Tongue (tissue), 2 donors: ENCODE results near the gene PHACTR3. TPM values are rescaled to one million over a fixed set of nuclear protein-coding genes. Genes with fewer than 3 reads are reported as not detected.

Experiments
- DNase-seq: peaks from one replicate; pipeline ENCODE4 v3.0.0-alpha.2; 2015
- total RNA-seq: library from RNA; depleted of rRNA; stranded (reverse); fragments of >200 nt; gene quantifications from one replicate; pipeline ENCODE4 v1.2.3, GENCODE V29; 2014

Gene PHACTR3
- total RNA-seq, 1 donor from 2014 or later: 8.5 TPM

DNA sequence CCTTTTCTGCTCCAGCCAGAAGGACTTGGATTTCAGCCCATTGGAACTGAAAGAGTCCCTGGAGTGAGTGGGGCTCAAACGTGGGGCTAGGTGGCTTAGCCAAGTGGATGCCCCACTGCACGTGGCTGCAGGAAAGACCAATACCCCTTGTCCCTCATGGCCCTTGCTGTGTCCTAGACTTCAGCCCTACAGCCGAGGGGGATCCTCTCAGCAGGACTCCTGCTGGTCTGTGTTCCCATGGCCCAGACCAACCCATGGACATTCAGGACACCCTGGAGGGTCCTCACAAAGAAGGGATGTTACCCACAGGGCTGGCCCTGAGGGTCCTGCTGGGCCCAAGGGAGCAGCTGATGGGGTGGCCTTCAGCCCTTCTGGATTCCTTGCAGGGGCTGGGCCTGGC lies 30.0 kb upstream of the PHACTR3 start:
- no peak for DNase-seq

DNA sequence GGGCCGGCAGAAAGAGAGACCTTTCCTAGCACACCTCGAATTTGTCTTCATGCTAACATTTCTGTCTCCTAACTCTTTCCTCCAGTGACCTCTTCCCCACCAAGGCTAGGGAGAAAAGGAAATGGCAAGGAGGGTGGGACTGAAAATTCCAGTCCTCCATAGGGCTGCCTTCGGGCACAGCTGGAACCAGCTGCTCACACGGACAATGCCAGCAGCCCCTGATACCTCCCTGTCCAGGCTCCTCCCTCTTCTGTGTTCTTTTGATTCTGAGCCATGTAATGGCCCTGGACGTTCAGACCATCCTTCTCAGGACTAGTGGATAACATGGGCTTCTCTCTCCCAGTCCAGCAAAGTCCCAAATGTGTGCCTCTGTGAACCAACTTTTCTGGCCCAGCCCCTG lies 29.1 kb upstream of the PHACTR3 start:
- DNase-seq: peak; percentile 84

DNA sequence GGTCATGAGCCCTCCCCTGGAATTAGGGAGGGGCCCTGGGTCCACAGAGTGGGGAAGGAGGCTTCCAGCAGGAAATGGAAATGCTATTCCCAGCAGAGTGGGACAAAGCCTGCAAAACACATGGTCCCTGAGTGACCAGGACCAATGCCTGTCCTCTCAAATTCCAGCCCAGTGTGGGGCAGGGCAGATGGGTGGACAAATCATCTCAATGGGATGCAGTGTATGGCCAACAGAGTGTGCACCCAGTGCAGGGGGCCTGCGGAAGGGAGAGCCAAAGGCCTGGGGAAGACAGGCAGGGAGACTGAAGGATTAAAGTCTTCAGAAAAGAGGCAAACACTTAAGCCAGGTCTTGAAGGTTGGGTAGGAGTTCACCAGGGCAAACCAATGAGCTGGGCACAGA lies 28.7 kb upstream of the PHACTR3 start:
- no peak for DNase-seq

DNA sequence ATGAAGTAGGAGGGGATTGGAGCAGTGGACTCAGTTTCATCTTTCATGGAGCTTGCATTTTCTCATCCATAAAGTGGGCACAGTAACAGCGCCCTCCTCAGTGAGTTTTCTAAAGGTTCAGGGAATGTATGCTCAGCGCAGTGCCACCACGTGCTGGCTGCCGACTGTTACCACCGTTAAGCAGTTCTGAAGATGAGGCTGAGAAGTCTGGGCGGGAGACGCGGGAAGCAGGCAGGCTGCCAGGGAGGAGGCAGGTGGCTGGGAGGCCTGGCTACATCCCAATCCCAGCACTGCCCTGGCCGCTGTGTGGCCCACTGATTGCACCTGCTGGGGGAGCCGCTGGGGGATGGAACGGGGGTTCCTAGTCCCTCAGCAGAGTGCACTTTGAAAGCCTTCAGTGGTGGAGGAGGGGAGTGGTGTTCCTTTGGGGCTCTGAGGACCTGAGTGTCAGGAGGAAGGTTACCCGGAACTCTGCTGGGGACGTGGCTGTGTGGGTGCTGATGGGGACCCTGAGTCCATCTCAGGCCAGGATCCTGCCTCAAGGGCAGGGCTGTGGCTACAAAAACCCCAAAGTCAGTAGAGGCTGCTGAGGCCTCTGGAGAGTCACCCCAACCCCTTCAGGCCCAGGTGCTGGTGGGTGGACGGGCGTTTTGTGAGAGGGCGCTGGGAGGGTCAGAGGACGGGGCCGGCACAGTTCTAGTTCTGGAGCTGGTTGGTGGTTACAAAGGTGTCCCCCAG lies 28.0 kb upstream of the PHACTR3 start:
- DNase-seq: peak; percentile 69

DNA sequence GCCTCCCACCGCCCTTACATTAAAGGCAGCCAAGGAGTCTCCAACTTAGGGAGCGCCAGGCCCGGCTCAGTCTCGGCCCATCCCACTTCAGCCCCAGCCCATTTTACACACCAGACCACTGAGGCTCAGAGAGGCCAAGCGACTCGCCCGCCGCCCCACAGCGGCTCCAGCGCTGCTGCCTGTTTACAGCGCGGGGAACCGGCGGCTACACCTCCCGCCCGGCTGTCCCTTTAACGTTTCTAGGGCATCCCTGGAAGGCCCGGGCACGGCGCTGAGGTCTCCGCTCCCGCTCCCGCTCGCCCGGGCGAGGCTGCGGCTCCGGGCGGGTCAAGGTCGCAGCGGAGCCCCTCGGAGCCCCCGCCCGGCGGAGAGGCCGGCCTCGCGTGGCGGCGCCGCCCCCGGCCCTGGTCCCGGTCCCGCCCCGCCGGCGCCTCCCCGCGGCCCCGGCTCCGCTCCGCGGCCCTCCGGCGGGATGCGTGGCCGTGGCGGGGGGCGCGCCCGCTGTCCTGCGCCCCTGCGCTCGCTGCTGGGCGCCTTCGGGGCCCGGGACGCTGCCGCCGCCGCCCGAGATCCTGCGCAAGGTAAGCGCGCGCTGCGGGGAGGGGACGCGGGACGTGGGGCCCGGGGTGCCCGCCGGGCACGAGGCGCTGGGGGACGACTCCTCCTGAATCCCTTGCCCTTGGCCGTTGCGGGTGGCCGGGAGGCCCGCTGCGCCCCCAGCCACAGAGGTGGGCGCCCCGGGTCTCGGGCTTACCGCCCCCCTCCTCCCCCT lies 27.1 kb upstream of the PHACTR3 start:
- DNase-seq: no peak

DNA sequence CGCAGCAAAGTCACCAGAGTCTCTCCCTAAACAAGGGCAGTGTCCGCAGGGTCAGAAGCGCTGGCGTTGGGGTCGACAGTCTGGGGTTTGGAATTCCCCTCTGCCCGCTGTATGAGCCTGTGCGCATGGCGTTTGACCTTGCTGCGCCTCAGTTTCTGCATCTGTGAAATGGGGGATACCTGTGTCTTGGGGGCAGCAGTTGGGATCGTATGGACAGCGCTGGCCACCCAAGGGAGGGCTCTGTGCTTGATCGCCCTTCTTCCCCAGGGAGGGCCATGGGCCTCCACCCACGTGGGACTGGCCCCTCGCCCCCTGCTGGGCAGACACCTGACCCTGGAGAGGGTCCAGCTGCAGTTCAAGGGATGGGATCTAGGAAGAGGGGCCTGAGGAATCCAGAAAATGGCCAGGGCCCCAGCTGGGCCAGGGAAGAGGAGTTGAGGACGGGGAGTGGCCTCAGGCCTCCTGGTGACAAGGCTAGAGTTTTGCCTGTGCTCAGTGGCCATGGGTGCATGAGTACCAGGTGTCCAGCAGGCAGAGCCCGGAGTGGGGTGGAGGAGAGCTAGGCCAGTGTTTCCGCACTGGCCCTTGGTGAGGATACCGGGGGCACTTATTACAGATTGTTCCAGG lies 26.4 kb upstream of the PHACTR3 start:
- DNase-seq: no peak

DNA sequence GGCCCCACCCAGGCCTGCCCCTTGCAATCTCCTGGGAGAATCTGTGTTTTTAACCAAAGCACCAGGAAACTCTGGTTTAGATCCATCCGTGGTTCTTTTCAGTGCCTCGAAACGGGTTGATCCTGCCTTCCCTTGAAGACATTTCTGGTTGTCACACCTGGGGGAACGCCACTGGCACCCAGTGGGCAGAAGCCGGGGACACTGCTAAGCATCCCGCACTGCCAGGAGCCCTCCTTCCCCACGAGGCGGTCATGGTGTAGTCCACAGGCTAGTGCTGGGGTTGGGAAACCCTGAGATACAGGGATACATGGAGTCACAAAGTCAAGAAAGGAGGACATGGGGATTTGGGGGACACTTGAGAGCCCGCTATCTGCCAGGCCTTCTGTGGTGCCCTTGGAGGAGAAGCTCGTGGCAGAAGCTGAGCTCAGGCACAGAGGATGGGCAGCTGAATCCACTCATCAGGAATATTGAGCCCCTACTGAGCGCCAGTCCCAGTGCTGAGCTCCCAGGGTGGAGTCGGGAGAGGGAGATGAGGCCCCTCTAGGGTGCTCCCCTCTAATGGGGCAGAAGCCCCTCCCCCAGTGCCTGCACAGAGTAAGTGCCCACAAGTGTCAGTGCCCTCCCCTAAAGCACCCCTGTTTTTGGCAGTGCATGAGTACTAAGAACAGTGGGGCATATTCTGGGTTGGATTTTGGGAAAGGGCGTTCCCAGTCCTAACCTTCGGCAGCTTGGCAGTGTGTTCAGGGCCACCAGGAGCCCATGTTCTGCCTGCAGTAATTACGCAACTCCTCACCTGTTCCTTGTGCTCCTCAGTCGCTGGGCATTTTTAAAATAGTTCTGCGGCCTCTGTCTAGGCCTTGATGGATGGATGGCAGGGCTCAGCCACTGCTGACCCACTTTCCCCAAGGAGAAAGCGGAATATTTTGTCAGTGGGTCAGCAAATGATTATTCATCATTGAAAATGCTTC lies 25.6 kb upstream of the PHACTR3 start:
- no peak for DNase-seq

DNA sequence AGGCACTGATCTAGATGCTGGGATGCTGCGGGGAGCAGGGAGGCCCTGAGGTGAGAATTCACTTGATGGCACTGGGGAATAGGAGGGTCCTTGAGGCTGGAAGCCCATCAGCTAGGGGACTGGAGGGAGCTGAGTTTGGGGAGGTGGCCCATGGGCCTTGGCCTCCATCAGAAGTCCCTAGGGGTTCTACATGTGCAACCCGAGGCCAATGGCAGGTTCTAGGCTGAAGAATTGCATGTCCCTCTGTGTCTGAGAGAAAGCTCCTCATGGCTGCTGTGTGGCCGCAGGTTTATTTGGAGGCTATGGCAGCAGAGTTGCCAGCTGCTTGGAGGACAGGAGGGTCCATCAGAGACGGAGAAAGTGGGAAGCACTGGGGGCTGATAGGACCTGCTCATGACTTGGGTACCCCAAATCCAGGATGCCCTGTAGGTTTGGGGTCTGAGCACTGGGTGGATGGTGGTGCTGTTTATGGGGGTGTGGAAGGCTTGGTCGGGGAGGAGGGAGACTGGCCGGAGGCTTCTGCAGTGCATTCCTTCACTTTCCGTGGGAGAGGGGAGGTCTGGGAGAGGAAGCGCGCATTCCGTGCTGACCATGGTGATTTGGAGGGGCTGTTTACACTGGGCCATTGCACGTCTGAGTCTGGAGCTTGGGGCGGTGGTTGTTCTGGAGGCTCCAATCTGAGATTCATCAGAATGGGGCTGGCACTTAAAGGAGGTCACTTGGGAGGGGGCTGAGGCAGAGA lies 24.8 kb upstream of the PHACTR3 start:
- no peak for DNase-seq

DNA sequence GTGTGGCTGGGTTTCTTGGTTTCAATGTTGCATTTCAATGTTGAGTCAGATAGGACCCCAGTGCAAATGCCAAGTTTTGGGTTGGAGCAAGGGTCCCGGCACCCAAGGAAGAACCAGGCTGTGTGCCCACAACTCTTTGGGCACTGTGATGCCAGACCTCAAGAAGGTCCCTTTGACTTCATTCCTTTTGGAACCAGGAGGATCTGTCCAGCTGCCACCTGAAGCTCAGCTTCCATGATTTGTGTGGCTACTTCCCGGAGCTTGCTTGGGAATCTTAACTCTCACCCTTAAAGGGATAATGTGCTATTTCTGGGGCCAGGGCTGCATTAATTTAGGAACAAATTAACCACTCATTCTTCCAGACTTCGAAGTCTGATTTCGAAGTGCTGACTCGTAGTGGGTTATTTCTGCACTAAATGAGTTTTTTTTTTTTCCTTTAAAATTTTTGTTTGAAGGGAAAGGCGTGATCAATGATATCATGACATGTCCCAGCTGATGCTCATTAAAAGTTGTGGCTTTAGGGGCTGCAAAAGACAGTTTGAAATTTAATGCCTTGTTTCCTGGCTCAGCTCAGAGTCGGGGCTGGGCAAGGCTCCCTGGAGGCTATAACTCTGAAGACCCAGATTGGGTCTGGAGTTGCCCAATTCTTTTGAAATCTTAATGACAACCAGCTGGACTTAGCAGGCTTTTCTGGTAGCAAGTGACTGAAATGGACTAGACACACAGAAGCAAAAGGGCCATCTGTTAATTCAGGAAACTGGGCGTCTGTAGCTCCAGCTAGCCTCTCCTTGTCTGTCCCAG lies 24.0 kb upstream of the PHACTR3 start:
- DNase-seq: no peak

DNA sequence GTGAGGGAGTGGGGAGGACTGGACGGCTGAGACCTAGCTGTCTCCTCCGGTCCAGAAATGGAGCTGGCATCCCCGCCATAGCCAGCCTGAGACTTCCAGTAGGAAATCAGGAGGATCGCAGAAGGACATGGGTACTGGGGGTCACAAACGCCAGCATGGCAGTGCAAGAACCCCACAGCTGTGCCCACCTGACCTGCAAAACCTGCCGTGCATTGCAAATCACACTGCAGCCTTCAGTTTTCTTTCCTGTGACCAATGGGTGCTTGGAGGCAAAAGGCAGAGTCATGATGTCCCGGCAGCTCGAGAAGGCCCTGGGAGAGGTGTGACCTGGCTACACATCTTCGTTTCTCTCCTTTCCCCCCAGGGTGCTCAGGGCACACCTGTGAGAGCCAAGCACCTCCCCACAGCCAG lies 23.3 kb upstream of the PHACTR3 start:
- no peak for DNase-seq

DNA sequence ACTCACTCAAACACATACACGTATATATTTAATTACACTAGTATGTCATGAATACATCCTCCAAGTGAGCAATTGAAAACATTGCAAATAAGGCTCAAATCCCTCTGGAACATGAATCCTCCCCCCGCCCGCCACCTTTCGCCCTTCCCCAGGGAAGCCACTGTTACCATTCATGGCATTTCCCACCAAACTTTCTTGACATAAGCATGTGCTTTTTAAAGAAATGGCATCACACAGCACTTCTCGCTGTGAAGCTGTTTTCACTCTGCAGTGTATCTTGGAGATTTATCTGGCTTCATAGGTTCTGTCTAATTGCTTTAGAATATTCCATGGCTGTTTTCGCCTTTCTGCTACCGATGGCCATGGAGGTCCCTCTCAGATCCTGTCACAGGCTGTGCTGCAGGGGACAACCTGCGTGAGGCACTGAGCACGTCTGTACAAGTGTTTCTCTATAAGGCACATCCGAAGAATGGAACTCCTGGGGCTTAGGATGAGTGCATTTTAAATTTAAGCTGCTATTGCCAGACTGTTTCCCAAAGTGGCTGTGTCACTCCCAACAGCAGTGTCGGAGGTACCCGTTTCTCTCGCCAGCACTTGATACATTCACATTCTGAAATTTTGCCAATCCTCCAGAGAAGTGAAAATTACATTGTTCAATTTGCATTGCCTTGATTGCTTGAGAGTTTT lies 22.2 kb upstream of the PHACTR3 start:
- no peak for DNase-seq

DNA sequence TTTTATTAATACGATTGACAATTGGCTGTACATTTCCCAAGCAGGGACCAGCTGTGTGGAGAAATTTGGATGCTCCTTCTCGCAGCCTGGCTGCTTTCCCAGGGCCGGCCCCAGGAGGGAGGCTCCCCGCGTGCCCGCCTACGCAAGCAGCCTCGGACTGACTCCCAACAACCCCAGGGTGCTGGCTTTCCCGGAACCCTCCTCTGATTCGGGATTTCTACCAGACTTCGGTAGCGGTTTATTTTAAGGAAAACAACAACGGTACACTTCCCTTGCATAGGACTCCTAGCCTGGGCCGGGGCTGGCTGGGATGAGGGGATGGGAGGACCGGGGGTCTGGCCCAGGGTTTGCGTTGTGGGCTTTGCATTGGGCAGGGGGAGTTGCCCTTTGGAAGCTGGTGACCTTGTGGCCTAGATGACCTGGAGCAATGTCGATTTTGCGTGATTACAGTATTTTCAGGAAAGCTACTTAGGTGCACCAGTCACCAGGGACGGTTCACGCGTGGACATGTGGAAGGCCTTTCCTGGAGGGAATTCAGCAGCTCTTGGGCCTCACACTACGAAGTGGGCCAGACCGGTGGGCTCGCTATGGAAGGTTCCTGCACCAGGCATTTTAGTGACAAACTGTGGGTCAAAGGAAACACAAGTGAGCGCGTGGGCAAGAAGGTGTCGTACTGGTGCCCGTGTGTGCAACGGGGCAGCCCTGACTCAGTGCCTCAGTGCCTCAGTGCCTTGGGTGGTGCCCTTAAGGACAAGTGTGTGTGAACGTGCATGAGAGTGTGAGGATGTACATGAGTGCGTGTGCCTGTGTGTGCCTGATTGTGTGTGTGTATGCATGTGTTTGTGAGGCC lies 20.7 kb upstream of the PHACTR3 start:
- peak; percentile 33 for DNase-seq

DNA sequence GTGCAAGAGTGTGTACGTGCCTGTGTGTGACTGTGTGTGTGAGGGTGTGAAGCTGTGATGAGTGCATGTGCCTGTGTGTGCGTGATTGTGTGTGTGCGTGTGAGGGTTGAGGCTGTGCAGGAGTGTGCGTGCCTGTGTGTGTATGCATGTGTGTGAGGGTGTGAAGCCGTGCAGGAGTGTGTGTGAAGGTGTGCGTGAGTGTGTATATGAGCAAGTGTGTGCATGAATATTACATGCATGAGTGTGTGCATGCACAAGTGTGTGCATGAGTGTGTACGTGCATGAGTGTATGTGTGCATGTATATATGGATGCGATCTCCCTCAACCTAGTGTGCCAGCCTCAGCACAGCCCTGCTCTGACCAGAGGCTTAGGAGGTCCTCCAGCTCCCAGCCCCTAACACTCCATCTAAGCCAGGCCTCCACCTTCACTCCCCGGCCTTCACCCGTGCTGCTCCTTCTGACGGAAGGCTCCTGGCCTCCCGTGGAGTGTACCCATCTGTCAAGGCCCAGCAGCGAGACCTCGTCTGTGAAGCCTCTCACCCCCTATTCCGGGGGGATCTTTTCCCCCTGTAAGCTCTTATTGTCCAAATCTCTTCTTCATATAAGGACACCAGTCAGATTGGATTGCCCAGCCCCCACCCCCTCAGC lies 19.9 kb upstream of the PHACTR3 start:
- no peak for DNase-seq

DNA sequence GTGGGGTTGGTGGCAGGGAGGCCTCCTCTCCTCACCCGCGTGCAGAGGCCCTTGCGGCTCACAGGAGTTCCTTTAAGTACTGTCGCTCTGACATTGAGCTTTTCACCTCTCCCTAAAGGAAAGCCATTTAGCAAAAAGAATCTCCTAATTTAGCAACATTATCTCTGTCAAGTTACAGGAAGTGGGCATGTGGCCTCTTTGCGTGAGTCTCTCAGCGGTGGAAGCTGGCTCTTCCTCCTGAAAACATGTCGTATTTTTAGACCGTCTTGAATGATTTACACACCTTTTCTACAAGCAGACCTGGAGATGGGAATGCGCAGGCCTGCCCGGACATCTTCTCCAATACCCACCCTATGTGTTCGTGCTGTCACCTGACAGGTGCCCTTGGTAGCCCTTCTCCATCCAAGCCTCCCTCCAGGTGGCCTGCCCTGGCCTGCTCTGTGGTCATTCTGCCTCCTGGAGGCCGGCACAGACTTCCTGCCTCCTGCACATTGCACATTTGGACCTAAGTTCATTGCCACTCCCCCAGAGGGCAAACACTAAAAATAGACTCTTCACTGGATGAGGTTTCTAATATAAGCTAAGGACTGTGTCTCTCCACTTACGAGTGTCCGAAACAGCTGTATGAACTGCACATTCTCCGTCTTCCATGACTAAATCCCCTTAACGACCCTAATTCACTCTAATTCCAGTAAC lies 18.5 kb upstream of the PHACTR3 start:
- DNase-seq: peak; percentile 71

DNA sequence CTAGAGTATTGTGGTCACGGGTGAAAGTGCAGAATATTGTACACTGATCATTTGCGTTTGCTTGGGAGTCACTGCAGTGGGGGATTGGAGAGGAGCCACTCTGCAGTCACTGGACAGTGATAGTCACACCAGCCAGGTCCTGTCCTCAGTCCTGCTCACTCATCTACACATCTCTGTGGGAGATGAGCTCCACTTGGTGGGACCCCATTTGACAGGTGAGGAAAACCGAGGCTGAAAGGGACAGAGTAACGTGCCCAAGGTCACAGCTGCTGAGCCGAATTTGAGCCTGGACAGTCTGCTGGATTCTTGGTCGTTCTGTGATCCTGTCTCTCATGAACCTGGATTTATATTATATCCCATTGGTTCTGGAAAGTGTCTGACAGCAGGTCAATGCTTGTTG lies 17.7 kb upstream of the PHACTR3 start:
- no peak for DNase-seq

DNA sequence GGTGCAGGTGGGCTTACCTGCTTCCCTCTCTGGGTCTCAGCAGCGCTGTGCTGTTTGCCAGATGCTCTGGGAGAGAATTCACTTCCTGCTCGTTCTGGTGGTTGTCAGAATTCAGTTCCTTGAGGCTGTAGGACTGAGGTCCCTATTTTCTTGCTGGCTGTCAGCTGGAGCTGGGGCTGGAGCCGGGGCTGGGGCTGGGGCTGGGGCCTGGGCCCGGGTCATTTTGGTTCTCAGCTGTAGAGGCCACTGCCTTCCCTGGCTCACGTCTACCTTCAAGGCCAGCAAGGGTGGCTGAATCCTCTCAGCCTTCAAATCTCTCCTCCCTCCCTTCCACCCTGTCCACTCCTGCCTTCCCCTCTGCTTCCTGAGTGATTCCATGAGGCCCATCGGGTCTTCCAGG lies 16.8 kb upstream of the PHACTR3 start:
- no peak for DNase-seq

DNA sequence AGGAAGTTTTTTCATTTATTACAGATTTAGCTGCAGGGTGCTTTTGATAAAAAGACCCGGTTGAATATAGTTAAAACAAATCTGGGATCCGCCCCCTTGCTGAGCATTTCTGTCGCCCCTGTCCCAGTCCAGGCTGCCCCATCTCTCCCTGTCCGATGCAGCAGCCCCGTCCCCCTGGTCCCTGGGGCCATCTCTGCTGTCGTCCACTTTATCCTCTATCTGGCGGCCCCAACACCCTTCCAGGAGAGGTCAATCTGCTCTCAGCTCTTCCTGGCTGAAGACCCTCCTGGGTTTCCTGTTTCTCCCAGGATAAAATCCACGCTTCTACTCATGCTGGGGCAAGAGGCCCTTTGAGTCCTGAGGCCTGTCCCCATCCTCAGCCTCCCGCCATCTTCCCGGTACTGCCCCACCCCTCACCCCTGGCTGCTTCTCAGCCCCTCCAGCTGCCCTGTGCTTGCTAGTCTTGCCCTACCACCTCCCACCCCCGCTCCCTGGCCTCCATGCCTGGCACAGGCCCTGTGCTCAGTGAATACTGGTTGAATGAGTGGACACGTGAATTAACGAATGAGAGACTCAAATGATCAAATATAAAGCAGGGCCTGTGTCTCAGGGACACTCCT lies 16.0 kb upstream of the PHACTR3 start:
- no peak for DNase-seq
